H1 (cell line): ENCODE measurements around the gene ANKRD53. TPM values are rescaled to one million over a fixed set of nuclear protein-coding genes. Genes with fewer than 3 reads are reported as not detected.

ENCODE experiments used
- CTCF ChIA-PET: fragments of 300-600 bp; sonication (Branson Sonifier 250); formaldehyde crosslinking; loops from one replicate; lab custom pipeline; 2021; ENCODE audit not compliant: partially characterized antibody; lab: Charles Lee
- POLR2A ChIA-PET: fragments of 300-600 bp; sonication (Branson Sonifier 250); formaldehyde crosslinking; loops from one replicate; lab custom pipeline; 2021; ENCODE audit warnings: inconsistent platforms; ENCODE audit not compliant: partially characterized antibody; lab: Charles Lee
- DNase-seq, 2 experiments: peaks; one replicate each; pipeline versions ENCODE4 v3.0.0 to v3.0.0-alpha.2; 2010 to 2022; ENCODE audit warnings: low spot score in 2 of 2, low read depth in 1 of 2, mixed read lengths in 1 of 2
- FAIRE-seq: peaks from 2 replicates; lab custom pipeline; 2011; peaks lifted over from hg19 to GRCh38; lab: Jason Lieb, UNC
- H2AFZ ChIP-seq: 2 replicates; pipeline ENCODE4 v1.8.1; 2012; ENCODE audit warnings: low read length, inconsistent platforms
- H2AK5ac ChIP-seq: 2 replicates; pipeline ENCODE4 v1.6.1; 2013; ENCODE audit warnings: low read depth, low read length
- H2BK120ac ChIP-seq: replicated peaks from 2 replicates; pipeline ENCODE3; 2013; ENCODE audit warnings: low read depth, low read length, inconsistent platforms
- H2BK12ac ChIP-seq: 2 replicates; pipeline ENCODE4 v1.6.1; 2013; ENCODE audit warnings: low read depth, low read length
- H2BK15ac ChIP-seq: 2 replicates; pipeline ENCODE4 v1.6.1; 2013; ENCODE audit warnings: low read length
- H2BK20ac ChIP-seq: 2 replicates; pipeline ENCODE4 v1.6.1; 2013; ENCODE audit warnings: low read length
- H2BK5ac ChIP-seq: 2 replicates; pipeline ENCODE4 v1.6.1; 2013; ENCODE audit warnings: low read depth, low read length
- H3K14ac ChIP-seq: 2 replicates; pipeline ENCODE4 v1.6.1; 2013; ENCODE audit warnings: inconsistent platforms; ENCODE audit not compliant: insufficient read length
- H3K18ac ChIP-seq: 2 replicates; pipeline ENCODE4 v1.6.1; 2013; ENCODE audit warnings: low read length; ENCODE audit errors: extremely low read depth
- H3K23ac ChIP-seq: 2 replicates; pipeline ENCODE4 v1.6.1; 2013; ENCODE audit warnings: inconsistent platforms; ENCODE audit not compliant: insufficient read length
- H3K23me2 ChIP-seq: 2 replicates; pipeline ENCODE4 v1.6.1; 2013; ENCODE audit warnings: low read depth, low read length
- H3K27ac ChIP-seq: 2 replicates; pipeline ENCODE4 v1.6.1; 2011; ENCODE audit warnings: low read depth, low read length, inconsistent platforms
- H3K27me3 ChIP-seq, 4 experiments: replicated peaks in 1 of 4; 1 replicate in 1 of 4; 2 replicates in 3 of 4; pipeline versions ENCODE4 v1.6.1 to v1.8.1; 2011 to 2013; ENCODE audit warnings: low read length in 3 of 4, mild to moderate bottlenecking in 3 of 4, inconsistent platforms in 2 of 4, mixed read lengths in 2 of 4, moderate library complexity in 1 of 4; ENCODE audit not compliant: control insufficient read depth in 3 of 4, insufficient read depth in 3 of 4; ENCODE audit errors: extremely low read depth in 1 of 4
- H3K36me3 ChIP-seq, 4 experiments: 2 replicates each; pipeline versions ENCODE4 v1.6.1 to v1.8.1; 2011 to 2013; ENCODE audit warnings: mild to moderate bottlenecking in 4 of 4, low read length in 3 of 4, moderate library complexity in 2 of 4, control low read depth in 1 of 4, inconsistent platforms in 1 of 4; ENCODE audit not compliant: insufficient read depth in 4 of 4, control insufficient read depth in 2 of 4
- H3K4ac ChIP-seq: replicated peaks from 2 replicates; pipeline ENCODE3; 2013; ENCODE audit warnings: low read length, low read depth, mixed read lengths, inconsistent platforms; ENCODE audit not compliant: insufficient read length
- H3K4me1 ChIP-seq, 4 experiments: replicated peaks in 1 of 4; 1 replicate in 1 of 4; 2 replicates in 3 of 4; pipeline versions ENCODE4 v1.6.1 to v1.8.1; 2011 to 2013; ENCODE audit warnings: low read length in 3 of 4, inconsistent platforms in 2 of 4, mixed read lengths in 1 of 4; ENCODE audit not compliant: insufficient read depth in 4 of 4, control insufficient read depth in 3 of 4
- H3K4me2 ChIP-seq, 2 experiments: 2 replicates each; pipeline versions ENCODE4 v1.6.1 to v1.8.1; 2011 to 2013; ENCODE audit warnings: low read depth in 2 of 2, low read length in 2 of 2, control low read depth in 1 of 2, inconsistent platforms in 1 of 2, mild to moderate bottlenecking in 1 of 2; ENCODE audit not compliant: insufficient read depth in 1 of 2
- H3K4me3 ChIP-seq, 4 experiments: fragments of 200-600, 300-600 bp in 1 of 4; sonication (generic), shearing (Covaris generic), sonication (Bioruptor Twin) in 1 of 4; 2 replicates each; pipeline versions ENCODE4 v1.5.1 to v1.8.1; 2011 to 2016; ENCODE audit warnings: low read length in 4 of 4, low read depth in 3 of 4, control low read depth in 2 of 4, inconsistent platforms in 2 of 4, mild to moderate bottlenecking in 2 of 4, mixed read lengths in 1 of 4, moderate library complexity in 1 of 4; ENCODE audit not compliant: insufficient read depth in 2 of 4; ENCODE audit errors: extremely low read depth in 1 of 4
- H3K56ac ChIP-seq: replicated peaks from 2 replicates; pipeline ENCODE3; 2013; ENCODE audit warnings: low read depth, mild to moderate bottlenecking, mixed read lengths, low read length, inconsistent platforms; ENCODE audit not compliant: insufficient read length
- H3K79me1 ChIP-seq: 2 replicates; pipeline ENCODE4 v1.6.1; 2013; ENCODE audit warnings: low read depth, low read length, control low read depth
- H3K79me2 ChIP-seq, 2 experiments: 2 replicates each; pipeline versions ENCODE4 v1.6.1 to v1.8.1; 2012 to 2013; ENCODE audit warnings: low read length in 2 of 2, mild to moderate bottlenecking in 2 of 2, inconsistent platforms in 1 of 2; ENCODE audit not compliant: insufficient read depth in 2 of 2, control insufficient read depth in 1 of 2
- H3K9ac ChIP-seq, 4 experiments: replicated peaks in 1 of 4; 1 replicate in 1 of 4; 2 replicates in 3 of 4; pipeline versions ENCODE4 v1.6.1 to v1.8.1; 2011 to 2013; ENCODE audit warnings: low read depth in 3 of 4, low read length in 3 of 4, control low read depth in 2 of 4, mild to moderate bottlenecking in 2 of 4, moderate library complexity in 2 of 4, inconsistent platforms in 1 of 4; ENCODE audit errors: extremely low read depth in 1 of 4
- H3K9me3 ChIP-seq, 2 experiments: 2 replicates each; pipeline versions ENCODE4 v1.6.1 to v1.8.1; 2012 to 2013; ENCODE audit warnings: mild to moderate bottlenecking in 2 of 2, moderate library complexity in 2 of 2, control low read depth in 1 of 2, inconsistent platforms in 1 of 2, low read depth in 1 of 2, low read length in 1 of 2, mixed read lengths in 1 of 2; ENCODE audit not compliant: insufficient read depth in 2 of 2
- H4K20me1 ChIP-seq, 2 experiments: replicated peaks in 1 of 2; 2 replicates each; pipeline versions ENCODE3 to v1.8.1; 2011 to 2013; ENCODE audit warnings: inconsistent platforms in 2 of 2, low read length in 2 of 2, mild to moderate bottlenecking in 1 of 2; ENCODE audit not compliant: insufficient read depth in 2 of 2, control insufficient read depth in 1 of 2
- H4K5ac ChIP-seq: 2 replicates; pipeline ENCODE4 v1.6.1; 2013; ENCODE audit warnings: low read length, low read depth, mixed read lengths, inconsistent platforms; ENCODE audit not compliant: insufficient read length
- H4K8ac ChIP-seq: 2 replicates; pipeline ENCODE4 v1.8.0; 2013; ENCODE audit warnings: mild to moderate bottlenecking, moderate library complexity, low read length, inconsistent platforms; ENCODE audit not compliant: insufficient read depth; ENCODE audit errors: extremely low read depth
- H4K91ac ChIP-seq: replicated peaks from 2 replicates; pipeline ENCODE3; 2013; ENCODE audit warnings: low read length, mixed read lengths, inconsistent platforms; ENCODE audit not compliant: insufficient read length
- BACH1 ChIP-seq: IDR thresholded peaks from 2 replicates; pipeline ENCODE4 v1.6.1; 2012; ENCODE audit warnings: low read length, improper control_type of control experiment
- BRCA1 ChIP-seq: IDR thresholded peaks from 2 replicates; pipeline ENCODE4 v1.6.1; 2012; ENCODE audit warnings: low read depth, low read length, improper control_type of control experiment
- CREB1 ChIP-seq: IDR thresholded peaks from 2 replicates; pipeline ENCODE4 v1.6.1; 2012; ENCODE audit warnings: inconsistent platforms
- TCF12 ChIP-seq: IDR thresholded peaks from 2 replicates; pipeline ENCODE4 v1.6.1; 2011; ENCODE audit warnings: low read depth, mild to moderate bottlenecking, low read length
- TEAD4 ChIP-seq: IDR thresholded peaks from 2 replicates; pipeline ENCODE4 v1.6.1; 2012; ENCODE audit warnings: low read depth, low read length, inconsistent platforms, mixed read lengths
- USF2 ChIP-seq: IDR thresholded peaks from 2 replicates; pipeline ENCODE4 v1.6.1; 2011; ENCODE audit warnings: low read length, improper control_type of control experiment
- WGBS, 2 experiments: shearing (Covaris generic) in 1 of 2; methylation state at CpG; one replicate each; pipeline versions ENCODE4 v1.1.6 to v1.1.7; 2013 to 2015; ENCODE audit warnings: low lambda C conversion rate in 2 of 2, mixed read lengths in 2 of 2, inconsistent platforms in 1 of 2, low coverage in 1 of 2, missing lambda C conversion rate in 1 of 2; ENCODE audit not compliant: insufficient replicate concordance in 2 of 2, insufficient coverage in 1 of 2, insufficient read length in 1 of 2; ENCODE audit errors: extremely low coverage in 1 of 2, missing lambda C conversion rate in 1 of 2; 5-methylcytosine and 5-hydroxymethylcytosine counted together
- polyA plus RNA-seq, 7 experiments: library from polyadenylated mRNA; depleted of rRNA in 3 of 7; stranded (reverse) in 5 of 7; unstranded in 2 of 7; fragments of >200 nt in 5 of 7; fragments of 200-250 nt in 2 of 7; gene quantifications; 1 replicate in 5 of 7; 2 replicates in 1 of 7; 4 replicates in 1 of 7; pipeline versions ENCODE4 v1.2.1 to v1.2.3, GENCODE V29; 2011 to 2013; ENCODE audit warnings: missing spikeins in 2 of 7, mixed read lengths in 2 of 7
- total RNA-seq: library from RNA; stranded (reverse); fragmentation: NEBNext Ultra II Directional; extraction: Animal tissue kit (Norgen Biotek cat#: 25700); gene quantifications from 2 replicates; pipeline ENCODE4 v1.2.1, GENCODE V29; 2021

The ANKRD53 gene
- total and polyA plus RNA-seq, 2 of the 8 experiments (the other 6 are each of a cell fraction or from before 2014, with no cell fraction given): 0.39 to 0.70 TPM

- no peak overlapping the region for H4K91ac ChIP-seq
- no peak overlapping the region for H3K4me2 ChIP-seq
- H3K14ac ChIP-seq: no peak overlapping the region
- no peak overlapping the region for H2AFZ ChIP-seq
- TF ChIP-seq USF2 (no peak), CREB1 (no peak), BRCA1 (no peak), TEAD4 (no peak), BACH1 (no peak), TCF12 (no peak)
- H3K79me2 ChIP-seq: no peaks in the 10 kb centered on the region
- H3K56ac ChIP-seq: no peak overlapping the region
- no peaks in the 10 kb centered on the region for H3K79me1 ChIP-seq
- H3K4me1 ChIP-seq: peaks cover 3 to 11% (median 7%) of the 10 kb centered on the region in 4 experiments; a peak in 5 of 7 replicates
- no peaks in the 10 kb centered on the region for H3K36me3 ChIP-seq
- no peak overlapping the region for H3K4ac ChIP-seq
- no peak overlapping the region for H3K23ac ChIP-seq
- no peak overlapping the region for H3K18ac ChIP-seq
- H4K8ac ChIP-seq: no peak overlapping the region
- no peak for DNase-seq
- 0 out of 2 replicates have a peak overlapping the region, but pooled peaks have one; percentile 3 for H2BK20ac ChIP-seq
- H2BK15ac ChIP-seq: no peak overlapping the region
- no peak overlapping the region for H2AK5ac ChIP-seq
- peaks cover 0 to 3% (median 0%) of the 10 kb centered on the region in 4 experiments; a peak in 4 of 7 replicates for H3K27me3 ChIP-seq
- 86% methylated on average over 11 of the region's 11 CpGs; no CpG with 5 or more reads in 1 of the 2 experiments for WGBS, 2 experiments
- no peak overlapping the region for H2BK5ac ChIP-seq
- H3K4me3 ChIP-seq: no peak overlapping the region
- no peak overlapping the region for H3K27ac ChIP-seq
- ChIA-PET POLR2A (no interaction called here), CTCF (interaction anchor here (0.6 kb wide), 1 partner anchor 62 kb away, joined by 3 read pairs; no protein-coding TSS in a partner anchor)
- FAIRE-seq: no peak
- H3K9ac ChIP-seq: no peak overlapping the region
- H4K5ac ChIP-seq: no peak overlapping the region
- H2BK120ac ChIP-seq: no peak overlapping the region
- H3K9me3 ChIP-seq: no peaks in the 10 kb centered on the region
- no peaks in the 10 kb centered on the region; the same call in 1 of the 2 replicates for H3K23me2 ChIP-seq
- H2BK12ac ChIP-seq: peak overlapping the region; percentile 60; the same call in 1 of the 2 replicates
- H4K20me1 ChIP-seq: no peaks in the 10 kb centered on the region
Measured at GRCh38 chr2:71003966-71004755, 25.7 kb downstream of the ANKRD53 start.
